Nephron (organoid): Measurements from ENCODE around the gene LKAAEAR1.

Experiments used
- H3K27ac Mint-ChIP-seq, 3 experiments: 2 replicates each; pipeline ENCODE4 v1.8.0; 2020; ENCODE audit warnings: mixed read lengths in 3 of 3, mild to moderate bottlenecking in 2 of 3, moderate library complexity in 1 of 3
- H3K27me3 Mint-ChIP-seq: 2 replicates; pipeline ENCODE4 v1.8.0; 2021; ENCODE audit warnings: low read depth, mild to moderate bottlenecking, moderate library complexity, mixed read lengths
- H3K36me3 Mint-ChIP-seq: 2 replicates; pipeline ENCODE4 v1.8.0; 2020; ENCODE audit warnings: low read depth, mixed read lengths
- H3K4me1 Mint-ChIP-seq: 2 replicates; pipeline ENCODE4 v1.8.0; 2020; ENCODE audit warnings: mixed read lengths
- H3K4me3 Mint-ChIP-seq, 3 experiments: 2 replicates each; pipeline ENCODE4 v1.8.0; 2020; ENCODE audit warnings: mild to moderate bottlenecking in 3 of 3, mixed read lengths in 3 of 3, moderate library complexity in 2 of 3
- H3K9me3 Mint-ChIP-seq: 2 replicates; pipeline ENCODE4 v1.8.0; 2020; ENCODE audit warnings: mixed read lengths
- CTCF ChIP-seq, 3 experiments: fragments of 200-600 bp; sonication (generic); IDR thresholded peaks; one replicate each; pipeline ENCODE4 v1.5.0; 2021; ENCODE audit warnings: antibody characterized with exemption in 3 of 3; ENCODE audit not compliant: unreplicated experiment in 3 of 3

LKAAEAR1 gene

GRCh38 chr20:64115171-64115911, 31.1 kb upstream of the LKAAEAR1 start:
- H3K4me3 Mint-ChIP-seq = no peak overlapping the region
- no peak for TF ChIP-seq CTCF (IDR thresholded peaks at IDR 0.05; ENCODE audit: unreplicated experiment in 3 of 3)
- H3K4me1 Mint-ChIP-seq = peaks cover 4% of the 10 kb centered on the region
- H3K27ac Mint-ChIP-seq = no peak overlapping the region
- no peaks in the 10 kb centered on the region for H3K9me3 Mint-ChIP-seq
- peaks cover 20% of the 10 kb centered on the region for H3K27me3 Mint-ChIP-seq
- H3K36me3 Mint-ChIP-seq = no peaks in the 10 kb centered on the region

DNA sequence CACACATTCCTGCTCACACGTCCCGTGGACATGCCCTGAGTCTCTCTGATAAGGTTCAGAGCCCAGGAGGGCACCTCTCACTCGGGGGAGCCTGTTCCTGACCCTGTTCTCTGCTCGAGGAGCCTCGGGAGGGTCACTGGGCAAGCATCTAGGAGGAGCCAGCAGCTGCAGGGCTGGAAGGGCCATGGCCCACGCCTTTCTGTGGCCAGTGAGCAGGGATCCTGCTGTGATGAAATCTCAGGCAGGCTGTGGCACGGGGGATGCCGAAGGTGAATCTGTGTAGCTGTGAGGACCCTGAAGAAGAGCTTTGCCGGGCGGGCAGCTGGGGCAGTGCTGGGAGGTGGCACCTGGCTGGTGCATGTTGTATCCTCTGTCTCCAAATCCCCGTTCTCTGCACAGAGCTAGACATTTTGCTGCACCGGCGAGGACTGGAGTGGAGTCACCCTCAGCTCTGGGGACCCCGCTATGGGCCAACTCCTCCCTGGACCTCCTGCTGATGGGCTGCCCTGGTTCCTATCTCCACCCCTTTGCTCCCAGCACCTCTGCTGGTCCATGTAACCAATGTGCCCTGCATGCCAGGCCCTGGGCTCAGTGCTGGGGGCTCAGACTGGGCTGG, 30.3 kb upstream of the LKAAEAR1 start:
- peaks cover 5% of the 10 kb centered on the region for H3K4me1 Mint-ChIP-seq
- no peak for TF ChIP-seq CTCF (IDR thresholded peaks at IDR 0.05; ENCODE audit: unreplicated experiment in 3 of 3)
- no peaks in the 10 kb centered on the region for H3K9me3 Mint-ChIP-seq
- H3K4me3 Mint-ChIP-seq = no peak overlapping the region
- H3K36me3 Mint-ChIP-seq = no peaks in the 10 kb centered on the region
- no peak overlapping the region for H3K27ac Mint-ChIP-seq
- H3K27me3 Mint-ChIP-seq = peaks cover 20% of the 10 kb centered on the region

DNA sequence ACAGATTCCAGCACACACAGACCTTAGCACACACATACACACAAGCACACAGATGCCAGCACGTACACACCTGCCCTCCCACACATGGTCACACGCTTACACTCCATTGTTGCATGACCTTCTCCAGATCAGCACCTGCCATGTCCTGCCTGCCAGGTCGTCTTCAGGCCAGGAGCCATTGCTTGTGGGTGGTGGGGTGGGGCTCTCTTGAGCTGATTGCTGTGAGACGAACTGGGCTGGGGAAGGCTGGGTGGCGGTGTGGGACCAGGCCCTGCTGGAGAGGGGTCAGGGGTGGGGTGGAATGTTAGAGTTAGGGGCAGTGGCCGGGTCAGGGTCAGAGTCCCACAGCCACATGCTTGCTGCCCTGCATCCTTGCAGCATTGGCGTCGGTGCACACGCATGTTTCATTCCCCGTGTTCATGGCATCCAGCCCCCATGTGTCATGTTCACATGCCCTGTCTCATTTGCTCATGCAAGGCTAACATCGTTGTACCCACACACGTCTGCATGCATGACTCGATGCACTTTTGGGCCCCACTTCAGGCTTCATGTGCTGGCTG, 29.7 kb upstream of the LKAAEAR1 start:
- Mint-ChIP-seq H3K4me1 (peaks cover 5% of the 10 kb centered on the region), H3K4me3 (no peak overlapping the region), H3K9me3 (no peaks in the 10 kb centered on the region), H3K27ac (no peak overlapping the region), H3K36me3 (no peaks in the 10 kb centered on the region), H3K27me3 (peaks cover 17% of the 10 kb centered on the region)
- TF ChIP-seq CTCF (IDR thresholded peaks at IDR 0.05; ENCODE audit: unreplicated experiment in 3 of 3) = no peak

DNA sequence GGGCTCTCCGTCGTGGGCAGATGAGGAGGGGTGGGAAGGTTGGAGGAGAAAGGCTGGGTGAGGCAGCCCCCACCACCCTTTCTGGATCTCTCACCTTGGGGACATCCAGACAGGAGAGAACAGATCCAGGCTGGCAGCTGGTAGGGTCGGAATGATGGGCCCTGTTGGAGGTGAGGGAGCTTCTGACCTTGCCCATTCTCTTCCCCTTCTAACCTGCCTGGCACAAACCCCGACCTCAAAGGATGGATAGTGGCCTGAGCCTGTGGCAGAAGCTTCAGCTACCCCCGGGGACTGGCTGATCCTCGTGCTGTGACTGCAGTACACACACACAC, 29.2 kb upstream of the LKAAEAR1 start:
- no peak for TF ChIP-seq CTCF (IDR thresholded peaks at IDR 0.05; ENCODE audit: unreplicated experiment in 3 of 3)
- H3K9me3 Mint-ChIP-seq = no peaks in the 10 kb centered on the region
- H3K27ac Mint-ChIP-seq = no peak overlapping the region
- peaks cover 17% of the 10 kb centered on the region for H3K27me3 Mint-ChIP-seq
- H3K4me1 Mint-ChIP-seq = peaks cover 5% of the 10 kb centered on the region
- H3K36me3 Mint-ChIP-seq = no peaks in the 10 kb centered on the region
- H3K4me3 Mint-ChIP-seq = no peak overlapping the region

DNA sequence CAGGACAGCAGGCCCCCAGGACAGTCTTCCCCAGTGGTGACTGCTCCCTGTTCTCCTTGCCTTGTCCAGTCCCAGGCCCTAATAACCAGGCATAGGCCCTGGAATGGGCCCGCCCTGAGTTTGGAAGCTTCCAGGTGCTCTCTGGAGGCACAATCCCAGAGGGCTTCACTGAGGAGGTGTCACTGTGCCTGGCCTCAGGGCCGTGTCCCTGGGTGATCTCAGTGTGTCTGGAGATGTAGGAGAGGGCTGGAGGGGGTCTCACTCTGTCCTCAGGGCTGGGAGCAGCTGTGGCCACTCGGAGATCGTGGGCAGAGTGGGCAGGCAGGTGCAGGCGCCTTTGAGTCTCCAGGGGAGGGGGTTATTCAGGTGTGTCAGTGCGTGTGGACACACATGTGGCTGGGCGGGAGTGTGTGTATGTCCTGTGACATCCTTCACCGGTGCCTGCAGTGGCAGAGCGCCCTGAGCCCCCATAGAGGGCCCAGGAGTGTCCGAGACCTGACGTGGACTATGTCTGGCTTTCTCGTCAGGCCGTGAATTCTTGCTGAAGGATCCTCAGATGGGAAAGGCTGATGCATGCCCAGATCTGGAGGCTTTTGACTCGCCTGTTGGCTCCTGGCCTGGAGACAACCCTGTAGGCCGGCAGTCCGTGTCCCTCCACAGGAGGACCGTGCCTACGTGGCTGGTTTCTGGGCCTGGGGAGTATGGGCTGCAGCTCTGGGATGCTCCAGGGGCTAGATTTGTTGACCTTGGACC, 28.7 kb upstream of the LKAAEAR1 start:
- no peaks in the 10 kb centered on the region for H3K36me3 Mint-ChIP-seq
- H3K27me3 Mint-ChIP-seq = peaks cover 17% of the 10 kb centered on the region
- no peak for TF ChIP-seq CTCF (IDR thresholded peaks at IDR 0.05; ENCODE audit: unreplicated experiment in 3 of 3)
- H3K4me1 Mint-ChIP-seq = peaks cover 5% of the 10 kb centered on the region
- H3K4me3 Mint-ChIP-seq = no peak overlapping the region
- H3K27ac Mint-ChIP-seq = no peak overlapping the region
- H3K9me3 Mint-ChIP-seq = no peaks in the 10 kb centered on the region
